ENCODE measurements around the gene PHF21A. TPM values are rescaled to one million over a fixed set of nuclear protein-coding genes. Genes with fewer than 3 reads are reported as not detected.
A peak's percentile ranks its signal among the peaks of the same experiment; 100 is the strongest.

PHF21A gene
- total RNA-seq, 1 experiment from 2014 or later, result 8.2 TPM

DNA sequence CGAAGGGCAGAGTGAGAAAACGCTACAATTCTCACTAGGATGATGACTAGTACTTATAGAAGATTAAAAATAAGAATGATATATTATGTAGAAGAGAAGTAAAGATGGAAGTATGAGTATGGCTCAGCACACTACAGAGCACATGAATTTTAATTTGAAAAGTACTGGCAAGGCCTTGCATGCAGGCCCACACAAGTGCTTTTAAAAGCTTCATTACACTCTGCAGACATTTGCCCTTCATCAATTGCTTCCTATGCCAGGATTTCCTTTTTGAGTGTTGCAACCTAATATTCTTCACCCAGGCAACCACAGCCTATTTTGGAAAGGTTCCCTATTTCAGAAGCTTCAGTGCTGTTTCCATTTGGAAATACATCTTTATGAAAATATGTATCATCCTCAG is 117.7 kb downstream of the PHF21A start:
- Histone ChIP-seq H3K36me3 (ENCODE audit: low read depth, low read length) (no peaks in the 10 kb centered on the region), H3K27me3 (ENCODE audit: low read length) (no peaks in the 10 kb centered on the region), H3K9me2 (replicated peaks; ENCODE audit: low read length) (no peaks in the 10 kb centered on the region), H3K4me3 (ENCODE audit: low read length) (no peak overlapping the region), H3K4me1 (ENCODE audit: insufficient read depth, low read length) (no peaks in the 10 kb centered on the region), H3K27ac (ENCODE audit: low read length) (no peak overlapping the region), H3K4me2 (ENCODE audit: low read length) (no peak overlapping the region), H2AFZ (ENCODE audit: low read length) (no peak overlapping the region), H4K20me1 (ENCODE audit: low read length) (no peaks in the 10 kb centered on the region), H3F3A (ENCODE audit: low read length, unreplicated experiment) (no peaks in the 10 kb centered on the region), H3K9me3 (ENCODE audit: low read length) (no peaks in the 10 kb centered on the region), H3K9ac (ENCODE audit: low read length) (no peak overlapping the region), H3K79me2 (ENCODE audit: low read length) (no peaks in the 10 kb centered on the region)
- POLR2A ChIA-PET (ENCODE audit: unreplicated experiment), result no interaction called here
- TF ChIP-seq EZH2phosphoT487 (IDR thresholded peaks at IDR 0.05; ENCODE audit: borderline replicate concordance, low read length), result no peak
- TF ChIP-seq, protein P1, sequence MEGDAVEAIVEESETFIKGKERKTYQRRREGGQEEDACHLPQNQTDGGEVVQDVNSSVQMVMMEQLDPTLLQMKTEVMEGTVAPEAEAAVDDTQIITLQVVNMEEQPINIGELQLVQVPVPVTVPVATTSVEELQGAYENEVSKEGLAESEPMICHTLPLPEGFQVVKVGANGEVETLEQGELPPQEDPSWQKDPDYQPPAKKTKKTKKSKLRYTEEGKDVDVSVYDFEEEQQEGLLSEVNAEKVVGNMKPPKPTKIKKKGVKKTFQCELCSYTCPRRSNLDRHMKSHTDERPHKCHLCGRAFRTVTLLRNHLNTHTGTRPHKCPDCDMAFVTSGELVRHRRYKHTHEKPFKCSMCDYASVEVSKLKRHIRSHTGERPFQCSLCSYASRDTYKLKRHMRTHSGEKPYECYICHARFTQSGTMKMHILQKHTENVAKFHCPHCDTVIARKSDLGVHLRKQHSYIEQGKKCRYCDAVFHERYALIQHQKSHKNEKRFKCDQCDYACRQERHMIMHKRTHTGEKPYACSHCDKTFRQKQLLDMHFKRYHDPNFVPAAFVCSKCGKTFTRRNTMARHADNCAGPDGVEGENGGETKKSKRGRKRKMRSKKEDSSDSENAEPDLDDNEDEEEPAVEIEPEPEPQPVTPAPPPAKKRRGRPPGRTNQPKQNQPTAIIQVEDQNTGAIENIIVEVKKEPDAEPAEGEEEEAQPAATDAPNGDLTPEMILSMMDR (conservative IDR thresholded peaks at IDR 0.05; ENCODE audit: low read depth, low read length), result no peak
- ATAC-seq, result no peak
- CTCF ChIA-PET, result no interaction called here
- no TSS peak for BruUV-seq (replicated peaks)
- DNase-seq, result peak; percentile 7
- intact Hi-C loops (cut with micrococcal nuclease), result no loop called here

GRCh38 chr11:46002189-46002588 is 119.1 kb downstream of the PHF21A start:
- Histone ChIP-seq H3K9me3 (ENCODE audit: low read length) (no peaks in the 10 kb centered on the region), H3K4me1 (ENCODE audit: insufficient read depth, low read length) (no peaks in the 10 kb centered on the region), H4K20me1 (ENCODE audit: low read length) (no peaks in the 10 kb centered on the region), H3K4me3 (ENCODE audit: low read length) (no peak overlapping the region), H3K9me2 (replicated peaks; ENCODE audit: low read length) (no peaks in the 10 kb centered on the region), H3K36me3 (ENCODE audit: low read depth, low read length) (no peaks in the 10 kb centered on the region), H2AFZ (ENCODE audit: low read length) (no peak overlapping the region), H3F3A (ENCODE audit: low read length, unreplicated experiment) (no peaks in the 10 kb centered on the region), H3K9ac (ENCODE audit: low read length) (no peak overlapping the region), H3K4me2 (ENCODE audit: low read length) (no peak overlapping the region), H3K27ac (ENCODE audit: low read length) (no peak overlapping the region), H3K27me3 (ENCODE audit: low read length) (no peaks in the 10 kb centered on the region), H3K79me2 (ENCODE audit: low read length) (no peaks in the 10 kb centered on the region)
- no peak for ATAC-seq
- TF ChIP-seq EZH2phosphoT487 (IDR thresholded peaks at IDR 0.05; ENCODE audit: borderline replicate concordance, low read length), result no peak
- TF ChIP-seq, protein P1 (conservative IDR thresholded peaks at IDR 0.05; ENCODE audit: low read depth, low read length), result no peak
- no peak for TF ChIP-seq EZH2 (IDR thresholded peaks at IDR 0.05; ENCODE audit: low read length, unreplicated experiment)
- no peak for DNase-seq
- ChIA-PET POLR2A (ENCODE audit: unreplicated experiment) (interaction anchor here (0.7 kb wide), 1 partner anchor 89 kb away, joined by 3 read pairs; no protein-coding TSS in a partner anchor), CTCF (no interaction called here)
- BruUV-seq (replicated peaks), result no TSS peak
- intact Hi-C loops (cut with micrococcal nuclease), result no loop called here

DNA sequence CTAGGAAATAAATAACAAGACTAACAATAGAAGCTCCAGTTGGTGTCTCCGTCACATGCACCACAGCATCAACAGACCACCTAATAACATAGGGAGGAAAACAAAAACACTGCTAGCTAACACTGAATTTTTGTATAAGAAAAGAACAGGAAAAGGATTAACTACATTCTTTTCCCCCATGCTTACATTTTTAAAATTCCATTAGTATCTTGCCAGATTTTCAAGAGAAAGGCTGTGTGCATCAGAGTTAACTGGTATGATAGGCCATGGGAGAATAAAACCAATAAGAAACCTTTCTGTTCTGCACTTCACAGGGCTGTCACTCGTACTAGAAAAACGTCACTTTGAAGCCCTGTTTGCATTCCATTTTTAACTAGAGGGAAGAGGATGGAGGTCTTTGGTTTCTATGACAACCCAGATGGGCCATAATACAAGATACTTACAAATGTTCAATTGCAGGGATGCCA is 119.8 kb downstream of the PHF21A start:
- Histone ChIP-seq H3K4me3 (ENCODE audit: low read length) (no peak overlapping the region), H3K4me2 (ENCODE audit: low read length) (no peak overlapping the region), H3K27ac (ENCODE audit: low read length) (no peak overlapping the region), H4K20me1 (ENCODE audit: low read length) (no peaks in the 10 kb centered on the region), H3K4me1 (ENCODE audit: insufficient read depth, low read length) (no peaks in the 10 kb centered on the region), H3K36me3 (ENCODE audit: low read depth, low read length) (no peaks in the 10 kb centered on the region), H3K79me2 (ENCODE audit: low read length) (no peaks in the 10 kb centered on the region), H3K9ac (ENCODE audit: low read length) (no peak overlapping the region), H3K9me2 (replicated peaks; ENCODE audit: low read length) (no peaks in the 10 kb centered on the region), H3F3A (ENCODE audit: low read length, unreplicated experiment) (no peaks in the 10 kb centered on the region), H3K9me3 (ENCODE audit: low read length) (no peaks in the 10 kb centered on the region), H2AFZ (ENCODE audit: low read length) (no peak overlapping the region), H3K27me3 (ENCODE audit: low read length) (no peaks in the 10 kb centered on the region)
- intact Hi-C loops (cut with micrococcal nuclease), result no loop called here
- ChIA-PET POLR2A (ENCODE audit: unreplicated experiment) (interaction anchor here (0.7 kb wide), 1 partner anchor 89 kb away, joined by 3 read pairs; no protein-coding TSS in a partner anchor), CTCF (interaction anchor here (1.3 kb wide), 1 partner anchor 36 kb away, joined by 3 read pairs; no protein-coding TSS in a partner anchor)
- TF ChIP-seq, protein P1 (conservative IDR thresholded peaks at IDR 0.05; ENCODE audit: low read depth, low read length), result no peak
- TF ChIP-seq EZH2 (IDR thresholded peaks at IDR 0.05; ENCODE audit: low read length, unreplicated experiment) (no peak), EZH2phosphoT487 (IDR thresholded peaks at IDR 0.05; ENCODE audit: borderline replicate concordance, low read length) (no peak)
- ATAC-seq, result no peak
- no TSS peak for BruUV-seq (replicated peaks)
- DNase-seq, result no peak
